GM23338 (cell line): Measurements from ENCODE around the gene HNRNPR. TPM values are rescaled to one million over a fixed set of nuclear protein-coding genes. Genes with fewer than 3 reads are reported as not detected.

Source experiments
- ATAC-seq: fragments of 200-7000 bp; cut with Tn5 transposase; 3 replicates; pipeline ENCODE4 v1.9.1; 2020
- DNase-seq: peaks from one replicate; pipeline ENCODE4 v3.0.0-alpha.2; 2015; ENCODE audit warnings: low spot score
- H2AFZ ChIP-seq: fragments of 200-600 bp; sonication (generic); 2 replicates; pipeline ENCODE4 v1.8.0; 2016; ENCODE audit warnings: antibody characterized with exemption, mild to moderate bottlenecking, moderate library complexity
- H3F3A ChIP-seq: fragments of 200-600 bp; sonication (generic); replicated peaks from 2 replicates; pipeline ENCODE4 v1.8.0; 2017; ENCODE audit warnings: antibody characterized with exemption, mixed run types, low read depth
- H3K27ac ChIP-seq: fragments of 200-600 bp; sonication (generic); 2 replicates; pipeline ENCODE4 v1.6.1; 2016; ENCODE audit warnings: low read depth
- H3K27me3 ChIP-seq: fragments of 200-600 bp; sonication (generic); 2 replicates; pipeline ENCODE4 v1.8.0; 2016; ENCODE audit warnings: mild to moderate bottlenecking, mixed run types, moderate library complexity; ENCODE audit not compliant: insufficient read depth
- H3K36me3 ChIP-seq: fragments of 200-600 bp; sonication (generic); 2 replicates; pipeline ENCODE4 v1.8.0; 2016; ENCODE audit warnings: mild to moderate bottlenecking; ENCODE audit not compliant: insufficient read depth
- H3K4me1 ChIP-seq: fragments of 200-600 bp; sonication (generic); 2 replicates; pipeline ENCODE4 v1.8.0; 2016; ENCODE audit warnings: mild to moderate bottlenecking, moderate library complexity; ENCODE audit not compliant: insufficient read depth
- H3K4me2 ChIP-seq: fragments of 200-600 bp; sonication (generic); 2 replicates; pipeline ENCODE4 v1.7.1; 2017; ENCODE audit warnings: mixed run types
- H3K4me3 ChIP-seq: fragments of 200-600 bp; sonication (generic); 2 replicates; pipeline ENCODE4 v1.6.1; 2016; ENCODE audit warnings: mixed run types
- H3K79me2 ChIP-seq: fragments of 200-600 bp; sonication (generic); replicated peaks from 2 replicates; pipeline ENCODE4 v1.8.0; 2017; ENCODE audit warnings: mild to moderate bottlenecking; ENCODE audit not compliant: insufficient read depth
- H3K9me2 ChIP-seq: fragments of 200-600 bp; sonication (generic); 2 replicates; pipeline ENCODE4 v1.8.0; 2017; ENCODE audit not compliant: insufficient read depth
- H4K20me1 ChIP-seq: fragments of 200-600 bp; sonication (generic); replicated peaks from 2 replicates; pipeline ENCODE4 v1.8.0; 2017; ENCODE audit warnings: mild to moderate bottlenecking; ENCODE audit not compliant: insufficient read depth
- H3K27ac Mint-ChIP-seq: 2 replicates; pipeline ENCODE4 v1.8.0; 2020; ENCODE audit warnings: inconsistent platforms, mild to moderate bottlenecking, moderate library complexity, mixed read lengths
- H3K27me3 Mint-ChIP-seq: 3 replicates; pipeline ENCODE4 v1.8.0; 2022; ENCODE audit warnings: low read depth, mild to moderate bottlenecking, moderate library complexity, mixed read lengths, inconsistent platforms; ENCODE audit not compliant: insufficient read depth, poor library complexity
- H3K36me3 Mint-ChIP-seq: 3 replicates; pipeline ENCODE4 v1.8.0; 2021; ENCODE audit warnings: low read depth, mild to moderate bottlenecking, inconsistent platforms, moderate library complexity, mixed read lengths
- H3K4me1 Mint-ChIP-seq: 3 replicates; pipeline ENCODE4 v1.8.0; 2020; ENCODE audit warnings: mild to moderate bottlenecking, inconsistent platforms, mixed read lengths
- H3K4me3 Mint-ChIP-seq: 3 replicates; pipeline ENCODE4 v1.8.0; 2021; ENCODE audit warnings: moderate library complexity, mild to moderate bottlenecking, inconsistent platforms, mixed read lengths
- H3K9me3 Mint-ChIP-seq: 3 replicates; pipeline ENCODE4 v1.8.0; 2020; ENCODE audit warnings: moderate library complexity, mild to moderate bottlenecking, inconsistent platforms, mixed read lengths
- JUNB ChIP-seq: IDR thresholded peaks from one replicate; pipeline ENCODE4 v1.6.1; 2016; ENCODE audit warnings: antibody characterized with exemption; ENCODE audit not compliant: unreplicated experiment
- NANOG ChIP-seq: IDR thresholded peaks from 2 replicates; pipeline ENCODE4 v1.6.1; 2016; ENCODE audit warnings: antibody characterized with exemption, borderline replicate concordance
- POLR2AphosphoS5 ChIP-seq: IDR thresholded peaks from 2 replicates; pipeline ENCODE4 v1.6.1; 2016; ENCODE audit warnings: antibody characterized with exemption, low read depth
- REST ChIP-seq: IDR thresholded peaks from one replicate; pipeline ENCODE4 v1.6.1; 2018; ENCODE audit warnings: antibody characterized with exemption; ENCODE audit not compliant: unreplicated experiment
- ZNF462 ChIP-seq: fragments of 250-450 bp; sonication (Bioruptor Pico); IDR thresholded peaks from 2 replicates; pipeline ENCODE4 v1.5.0; 2020; ENCODE audit warnings: mild to moderate bottlenecking, moderate library complexity
- polyA plus RNA-seq: library from polyadenylated mRNA; unstranded; fragments of >200 nt; fragmentation: Nextera tagmentation; extraction: Ambion mirVana; gene quantifications from 2 replicates; pipeline ENCODE4 v1.2.1, GENCODE V29; 2016
- total RNA-seq: library from RNA; depleted of rRNA; stranded (reverse); fragments of >200 nt; shearing (Covaris generic); gene quantifications from 2 replicates; pipeline ENCODE4 v1.2.3, GENCODE V29; 2014

Gene HNRNPR
- total and polyA plus RNA-seq, 2 experiments from 2014 or later, result 147 to 200 TPM

DNA sequence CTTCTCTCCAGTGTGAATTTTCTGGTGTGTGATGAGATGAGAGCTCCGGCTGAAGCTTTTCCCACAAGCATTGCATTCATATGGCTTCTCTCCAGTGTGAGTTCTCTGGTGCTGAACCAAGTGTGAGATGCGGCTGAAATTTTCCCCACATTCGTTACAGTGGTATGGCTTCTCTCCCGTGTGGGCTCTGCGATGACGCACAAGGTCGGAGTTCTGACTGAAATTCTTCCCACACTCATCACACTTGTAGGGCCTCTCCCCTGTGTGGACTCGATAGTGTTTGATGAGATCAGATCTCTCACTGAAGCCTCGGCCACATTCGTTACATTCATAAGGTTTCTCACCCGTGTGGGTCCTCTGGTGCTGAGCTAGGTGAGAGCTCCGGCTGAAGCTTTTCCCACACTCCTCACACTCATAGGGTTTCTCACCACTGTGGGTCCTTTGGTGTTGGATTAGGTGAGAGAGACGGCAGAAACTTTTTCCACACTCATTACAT lies 18.2 kb upstream of the HNRNPR start:
- Mint-ChIP-seq H3K36me3 (peaks cover 54% of the 10 kb centered on the region), H3K27ac (no peak overlapping the region)
- H3K27me3 ChIP-seq, result peaks cover 98% of the 10 kb centered on the region

More for the DNA sequence above, 18.2 kb upstream of the HNRNPR start:
- Histone ChIP-seq H3K36me3 (peaks cover 28% of the 10 kb centered on the region), H3K4me2 (no peak overlapping the region), H3F3A (no peaks in the 10 kb centered on the region), H3K9me2 (no peaks in the 10 kb centered on the region), H4K20me1 (peaks cover 8% of the 10 kb centered on the region; the same call in 1 of the 2 replicates), H3K4me1 (no peaks in the 10 kb centered on the region), H3K4me3 (no peak overlapping the region), H3K27ac (no peak overlapping the region), H2AFZ (no peak overlapping the region), H3K79me2 (no peaks in the 10 kb centered on the region)
- Mint-ChIP-seq H3K4me3 (no peak overlapping the region), H3K4me1 (no peaks in the 10 kb centered on the region), H3K9me3 (peaks cover 73% of the 10 kb centered on the region), H3K27me3 (peaks cover 97% of the 10 kb centered on the region)
- DNase-seq, result no peak
- no peak for TF ChIP-seq JUNB
- no peak for TF ChIP-seq ZNF462 (CRISPR knock-in tag)
- TF ChIP-seq REST, result no peak
- no peak for TF ChIP-seq POLR2AphosphoS5
- no peak for TF ChIP-seq NANOG
- ATAC-seq, result no peak
